ENCODE measurements around the gene SLIT3.

DNA sequence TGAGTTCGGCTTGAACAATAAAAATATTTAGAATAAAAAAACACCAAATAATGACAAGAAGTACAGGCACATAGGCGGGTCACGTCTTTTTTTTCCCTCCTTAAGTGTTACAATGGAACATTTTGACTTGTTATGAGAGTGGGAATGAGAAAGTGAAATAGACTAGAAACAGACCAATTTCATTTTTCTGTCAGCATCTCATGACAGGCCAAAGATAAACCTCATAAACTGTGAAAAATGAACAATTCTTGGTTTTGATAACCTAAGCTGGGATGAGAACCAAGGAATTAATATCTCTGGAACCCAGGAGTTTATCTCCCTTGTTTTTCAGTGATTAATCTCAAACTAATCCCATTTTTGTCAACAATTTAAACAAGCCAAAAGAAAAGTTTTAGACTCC is 299.5 kb downstream of the SLIT3 start:
- no peak for TF ChIP-seq MXI1 (IDR thresholded peaks at IDR 0.05; ENCODE audit: low read depth, low read length)
- no peak for TF ChIP-seq CBFB (IDR thresholded peaks at IDR 0.05; ENCODE audit: low read depth)
- TF ChIP-seq, protein P1, sequence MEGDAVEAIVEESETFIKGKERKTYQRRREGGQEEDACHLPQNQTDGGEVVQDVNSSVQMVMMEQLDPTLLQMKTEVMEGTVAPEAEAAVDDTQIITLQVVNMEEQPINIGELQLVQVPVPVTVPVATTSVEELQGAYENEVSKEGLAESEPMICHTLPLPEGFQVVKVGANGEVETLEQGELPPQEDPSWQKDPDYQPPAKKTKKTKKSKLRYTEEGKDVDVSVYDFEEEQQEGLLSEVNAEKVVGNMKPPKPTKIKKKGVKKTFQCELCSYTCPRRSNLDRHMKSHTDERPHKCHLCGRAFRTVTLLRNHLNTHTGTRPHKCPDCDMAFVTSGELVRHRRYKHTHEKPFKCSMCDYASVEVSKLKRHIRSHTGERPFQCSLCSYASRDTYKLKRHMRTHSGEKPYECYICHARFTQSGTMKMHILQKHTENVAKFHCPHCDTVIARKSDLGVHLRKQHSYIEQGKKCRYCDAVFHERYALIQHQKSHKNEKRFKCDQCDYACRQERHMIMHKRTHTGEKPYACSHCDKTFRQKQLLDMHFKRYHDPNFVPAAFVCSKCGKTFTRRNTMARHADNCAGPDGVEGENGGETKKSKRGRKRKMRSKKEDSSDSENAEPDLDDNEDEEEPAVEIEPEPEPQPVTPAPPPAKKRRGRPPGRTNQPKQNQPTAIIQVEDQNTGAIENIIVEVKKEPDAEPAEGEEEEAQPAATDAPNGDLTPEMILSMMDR (IDR thresholded peaks at IDR 0.05 in 2 of 3, conservative IDR thresholded peaks at IDR 0.05 in 1 of 3; ENCODE audit: control insufficient read depth in 2 of 3, extremely low read depth in 1 of 3, insufficient read depth in 1 of 3, low read depth in 3 of 3, low read length in 3 of 3): no peak
- no peak for TF ChIP-seq POLR2AphosphoS5 (IDR thresholded peaks at IDR 0.05; ENCODE audit: low read length)
- no peak for TF ChIP-seq EP300 (IDR thresholded peaks at IDR 0.05; ENCODE audit: borderline replicate concordance in 1 of 2, control insufficient read depth in 1 of 2, low read depth in 2 of 2, low read length in 2 of 2)
- no peak for TF ChIP-seq FOXM1 (IDR thresholded peaks at IDR 0.05; ENCODE audit: low read depth, low read length)
- no peak for TF ChIP-seq TBL1XR1 (IDR thresholded peaks at IDR 0.05; ENCODE audit: low read depth, low read length)
- no peak for TF ChIP-seq CEBPB (IDR thresholded peaks at IDR 0.05; ENCODE audit: borderline replicate concordance in 1 of 2, low read depth in 2 of 2, low read length in 2 of 2)
- TF ChIP-seq ZNF274 (IDR thresholded peaks at IDR 0.05; ENCODE audit: insufficient read depth, insufficient read length): no peak
- TF ChIP-seq BRCA1 (IDR thresholded peaks at IDR 0.05; ENCODE audit: low read depth, low read length): no peak
